ENCODE results near the gene FOXP1. TPM values are rescaled to one million over a fixed set of nuclear protein-coding genes. Genes with fewer than 3 reads are reported as not detected.

The FOXP1 gene
- total RNA-seq, 4 donors from 2014 or later, result 86.4 to 107 (median 93.8) TPM

DNA sequence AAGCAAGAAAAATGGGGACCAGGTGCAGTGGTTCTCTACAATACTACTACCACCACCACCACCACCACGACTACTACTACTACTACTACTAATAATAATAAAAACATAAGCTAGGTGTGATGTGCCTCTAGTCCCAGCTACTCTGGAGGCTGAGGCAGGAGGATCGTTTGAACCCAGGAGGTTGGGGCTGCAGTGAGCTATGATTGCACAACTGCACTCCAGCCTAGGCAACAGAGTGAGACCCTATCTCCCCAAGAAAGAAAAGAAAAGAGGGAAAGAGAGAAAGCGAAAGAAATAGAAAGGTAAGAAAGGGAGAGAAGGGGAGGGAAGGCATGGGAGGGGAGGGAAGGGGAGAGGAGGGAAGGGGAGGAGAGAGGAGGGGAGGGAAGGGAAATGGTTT, 350.6 kb downstream of the FOXP1 start:
- no peaks in the 10 kb centered on the region for H3K9me3 ChIP-seq
- H3K27me3 ChIP-seq, result no peaks in the 10 kb centered on the region
- TF ChIP-seq, protein P1, sequence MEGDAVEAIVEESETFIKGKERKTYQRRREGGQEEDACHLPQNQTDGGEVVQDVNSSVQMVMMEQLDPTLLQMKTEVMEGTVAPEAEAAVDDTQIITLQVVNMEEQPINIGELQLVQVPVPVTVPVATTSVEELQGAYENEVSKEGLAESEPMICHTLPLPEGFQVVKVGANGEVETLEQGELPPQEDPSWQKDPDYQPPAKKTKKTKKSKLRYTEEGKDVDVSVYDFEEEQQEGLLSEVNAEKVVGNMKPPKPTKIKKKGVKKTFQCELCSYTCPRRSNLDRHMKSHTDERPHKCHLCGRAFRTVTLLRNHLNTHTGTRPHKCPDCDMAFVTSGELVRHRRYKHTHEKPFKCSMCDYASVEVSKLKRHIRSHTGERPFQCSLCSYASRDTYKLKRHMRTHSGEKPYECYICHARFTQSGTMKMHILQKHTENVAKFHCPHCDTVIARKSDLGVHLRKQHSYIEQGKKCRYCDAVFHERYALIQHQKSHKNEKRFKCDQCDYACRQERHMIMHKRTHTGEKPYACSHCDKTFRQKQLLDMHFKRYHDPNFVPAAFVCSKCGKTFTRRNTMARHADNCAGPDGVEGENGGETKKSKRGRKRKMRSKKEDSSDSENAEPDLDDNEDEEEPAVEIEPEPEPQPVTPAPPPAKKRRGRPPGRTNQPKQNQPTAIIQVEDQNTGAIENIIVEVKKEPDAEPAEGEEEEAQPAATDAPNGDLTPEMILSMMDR (IDR thresholded peaks at IDR 0.05), result no peak
- no peak for TF ChIP-seq EP300 (IDR thresholded peaks at IDR 0.05)
- TF ChIP-seq POLR2A (IDR thresholded peaks at IDR 0.05), result no peak
- no peaks in the 10 kb centered on the region for H3K4me1 ChIP-seq
- 91 to 95% methylated on average over 3 of the region's 3 CpGs for WGBS, 2 donors
- no peak overlapping the region for H3K27ac ChIP-seq
- H3K36me3 ChIP-seq, result no peaks in the 10 kb centered on the region
- DNase-seq (ENCODE audit: low spot score in 2 of 2), result no peak
- H3K4me3 ChIP-seq, result no peak overlapping the region

DNA sequence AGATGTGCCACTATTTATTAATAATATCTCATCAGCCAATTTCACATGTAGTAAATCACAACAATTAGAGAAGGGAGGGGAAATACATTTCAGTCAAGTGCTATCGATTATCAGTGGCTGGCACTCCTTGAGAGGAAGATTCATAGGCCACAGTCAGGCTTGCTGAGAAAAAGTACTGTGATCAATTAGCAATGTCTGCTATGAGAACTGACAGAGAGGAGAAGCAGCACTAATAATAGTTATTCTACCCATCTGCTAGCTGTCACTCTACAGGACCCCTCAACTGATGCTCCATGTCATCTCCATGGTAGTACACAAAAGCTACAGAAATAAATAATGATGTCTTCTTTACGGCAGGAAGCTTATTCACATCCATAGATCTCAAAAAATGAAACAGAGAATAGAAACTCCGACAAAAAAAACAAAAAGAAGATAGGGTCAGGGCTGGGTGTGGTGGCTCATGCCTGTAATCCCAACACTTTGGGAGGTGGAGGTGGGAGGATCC, 351.3 kb downstream of the FOXP1 start:
- no peaks in the 10 kb centered on the region for H3K4me1 ChIP-seq
- DNase-seq (ENCODE audit: low spot score in 2 of 2), result no peak
- H3K4me3 ChIP-seq, result no peak overlapping the region
- H3K9me3 ChIP-seq, result no peaks in the 10 kb centered on the region
- H3K27me3 ChIP-seq, result no peaks in the 10 kb centered on the region
- H3K27ac ChIP-seq, result no peak overlapping the region
- H3K36me3 ChIP-seq, result no peaks in the 10 kb centered on the region
- TF ChIP-seq, protein P1 (IDR thresholded peaks at IDR 0.05), result no peak
- TF ChIP-seq EP300 (IDR thresholded peaks at IDR 0.05), result no peak
- TF ChIP-seq POLR2A (IDR thresholded peaks at IDR 0.05), result no peak
- WGBS, 2 donors, result 63 to 65% methylated on average over 3 of the region's 3 CpGs

DNA sequence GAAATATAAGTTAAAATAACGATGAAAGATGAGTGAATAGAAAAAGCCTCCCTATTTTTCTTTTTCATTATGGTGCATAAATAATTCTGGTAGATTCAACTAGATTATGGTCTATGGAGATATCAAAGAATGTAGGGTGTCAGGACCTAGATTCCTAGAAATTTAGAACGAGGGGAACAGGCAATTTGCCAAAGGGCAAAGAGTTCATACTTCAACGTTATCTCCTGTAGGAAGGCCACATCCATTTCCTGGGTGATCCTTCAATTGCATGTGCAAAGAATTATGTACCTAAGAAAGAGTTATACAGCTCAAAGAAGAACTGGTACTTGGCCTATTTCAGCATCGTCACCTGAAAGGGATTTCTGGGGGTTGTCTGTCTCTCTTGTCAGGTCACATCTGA, 351.8 kb downstream of the FOXP1 start:
- Histone ChIP-seq H3K4me3 (no peak overlapping the region), H3K27ac (no peak overlapping the region), H3K27me3 (no peaks in the 10 kb centered on the region), H3K9me3 (no peaks in the 10 kb centered on the region), H3K36me3 (no peaks in the 10 kb centered on the region), H3K4me1 (peaks cover 0 to 4% (median 0%) of the 10 kb centered on the region in 4 donors)
- WGBS, 2 donors, result 59 to 61% methylated on average over 4 of the region's 4 CpGs
- no peak for DNase-seq (ENCODE audit: low spot score in 2 of 2)
- TF ChIP-seq EP300 (IDR thresholded peaks at IDR 0.05) (no peak), POLR2A (IDR thresholded peaks at IDR 0.05) (no peak)
- TF ChIP-seq, protein P1 (IDR thresholded peaks at IDR 0.05), result no peak

DNA sequence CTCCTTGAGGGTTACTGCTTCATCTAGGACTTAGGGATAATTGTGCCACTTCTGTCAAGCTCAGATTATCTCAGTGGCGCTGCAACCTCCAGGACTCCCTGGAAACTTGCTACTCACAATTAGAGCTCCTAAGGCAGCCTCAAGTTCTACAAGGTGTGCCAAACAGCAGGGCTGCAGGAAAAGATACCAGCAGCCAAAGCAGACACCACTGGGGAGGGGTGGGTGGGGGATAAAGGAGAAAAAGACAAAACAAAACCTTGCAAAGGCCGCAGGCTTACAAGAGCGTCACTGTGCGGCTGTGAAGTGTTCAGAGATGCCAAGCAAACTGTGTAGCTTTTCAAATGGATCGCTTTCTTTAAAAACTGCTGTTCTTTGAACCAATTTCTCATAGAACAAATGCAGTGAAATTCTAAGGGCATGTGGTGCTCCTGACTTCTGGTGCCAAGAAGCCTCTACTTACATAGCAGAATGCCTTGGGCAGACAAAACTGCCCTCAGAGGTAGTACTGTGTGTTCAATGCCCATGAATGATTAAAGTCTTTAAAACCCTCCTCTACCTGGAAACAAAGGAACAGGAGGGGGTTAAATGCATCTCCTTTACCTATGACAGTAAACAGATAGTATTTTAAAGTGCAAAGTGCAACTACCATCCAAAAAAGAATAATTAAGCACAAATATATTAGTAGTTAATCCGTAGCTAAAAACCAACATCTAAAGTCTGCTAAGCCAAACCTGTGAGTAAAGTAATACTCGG, 353.4 kb downstream of the FOXP1 start:
- no peak for DNase-seq (ENCODE audit: low spot score in 2 of 2)
- H3K4me3 ChIP-seq, result no peak overlapping the region
- no peaks in the 10 kb centered on the region for H3K36me3 ChIP-seq
- H3K27ac ChIP-seq, result no peak overlapping the region
- 82 to 89% methylated on average over 7 of the region's 7 CpGs for WGBS, 2 donors
- TF ChIP-seq EP300 (IDR thresholded peaks at IDR 0.05) (no peak), POLR2A (IDR thresholded peaks at IDR 0.05) (no peak)
- TF ChIP-seq, protein P1 (IDR thresholded peaks at IDR 0.05), result no peak
- peaks cover 0 to 14% (median 0%) of the 10 kb centered on the region in 4 donors for H3K4me1 ChIP-seq
- no peaks in the 10 kb centered on the region for H3K27me3 ChIP-seq
- no peaks in the 10 kb centered on the region for H3K9me3 ChIP-seq

DNA sequence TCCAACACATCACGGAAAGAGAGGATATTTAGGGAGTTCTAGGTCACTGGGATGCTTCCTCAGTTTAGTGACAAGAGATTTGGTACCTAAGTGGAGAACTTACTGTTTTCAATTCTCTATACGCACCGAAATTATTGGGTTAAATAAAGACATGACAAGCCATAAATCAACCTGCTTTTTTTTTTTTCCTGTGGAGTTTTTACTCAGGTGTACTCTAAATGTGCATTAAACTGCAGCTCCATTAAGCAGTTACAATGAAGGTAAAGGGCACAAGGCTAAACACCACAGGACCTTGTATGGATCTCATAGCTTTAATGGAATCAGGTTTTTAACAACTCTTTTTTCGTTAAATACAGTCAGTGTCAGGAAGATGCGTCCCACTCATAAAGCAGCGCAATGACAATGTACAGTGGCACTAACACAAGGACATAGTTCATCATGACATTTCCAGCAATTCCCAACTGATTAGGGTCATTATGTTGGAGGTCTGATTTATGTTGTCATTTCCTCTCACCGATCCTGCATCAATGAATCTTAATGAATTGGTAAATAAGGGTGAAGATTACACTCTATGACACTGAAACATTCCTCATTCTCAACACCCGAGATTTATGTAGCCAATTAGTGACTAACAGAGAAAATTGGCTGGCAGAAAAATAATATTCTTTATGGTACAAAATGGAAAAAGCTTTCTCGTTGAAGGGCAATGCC, 355.2 kb downstream of the FOXP1 start:
- H3K4me1 ChIP-seq, result peaks cover 0 to 14% (median 0%) of the 10 kb centered on the region in 4 donors
- DNase-seq (ENCODE audit: low spot score in 2 of 2), result no peak
- H3K27ac ChIP-seq, result no peak overlapping the region
- no peaks in the 10 kb centered on the region for H3K27me3 ChIP-seq
- 78% methylated on average over 9 of the region's 9 CpGs for WGBS, 2 donors
- no peaks in the 10 kb centered on the region for H3K9me3 ChIP-seq
- no peak overlapping the region for H3K4me3 ChIP-seq
- TF ChIP-seq POLR2A (IDR thresholded peaks at IDR 0.05), result no peak
- TF ChIP-seq EP300 (IDR thresholded peaks at IDR 0.05), result no peak
- TF ChIP-seq, protein P1 (IDR thresholded peaks at IDR 0.05), result no peak
- H3K36me3 ChIP-seq, result no peaks in the 10 kb centered on the region
